ENCODE measurements around the gene DLG1.

The DLG1 gene

DNA sequence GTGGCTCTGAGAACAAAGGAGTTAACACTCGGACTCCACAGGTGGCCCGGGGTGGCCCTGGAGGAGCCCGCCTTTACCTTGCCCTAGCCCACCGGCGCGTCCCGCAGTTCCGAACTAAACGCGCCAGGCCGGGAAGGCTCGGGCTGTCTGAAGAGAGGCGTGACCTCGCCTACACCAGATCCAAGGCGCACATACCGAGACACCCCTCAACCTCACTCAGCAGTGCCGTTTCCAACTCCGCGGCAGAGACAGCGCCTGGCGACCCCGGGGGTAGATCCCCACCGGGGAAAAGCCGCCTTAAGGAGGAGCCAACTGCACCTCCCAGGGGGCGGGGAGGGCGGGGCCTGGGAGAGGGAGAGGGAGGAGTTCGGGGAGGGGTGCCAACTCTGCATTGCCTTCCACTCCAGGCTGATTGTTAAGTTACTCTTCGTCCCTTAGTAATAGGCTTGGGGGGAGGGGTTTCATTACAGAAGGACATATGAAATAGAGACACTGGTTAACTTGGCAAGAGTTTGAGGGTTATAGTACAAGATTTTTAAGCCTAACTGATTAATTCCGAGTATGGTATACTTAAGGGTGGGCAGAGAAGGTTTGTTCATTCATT lies at the start of gene DLG1:
TSS of gene DLG1 (minus strand) at position 272 of the 604 bp plus-strand sequence. CDS start 1,408 bp downstream, outside the sequence.
- DNase-seq (ENCODE audit: low read depth in 2 of 2, low spot score in 1 of 2), result peak; percentile 46 to 68

GRCh38 chr3:197348014-197348413 lies 49.6 kb upstream of the DLG1 start:
- DNase-seq (ENCODE audit: low read depth in 2 of 2, low spot score in 1 of 2), result no peak

DNA sequence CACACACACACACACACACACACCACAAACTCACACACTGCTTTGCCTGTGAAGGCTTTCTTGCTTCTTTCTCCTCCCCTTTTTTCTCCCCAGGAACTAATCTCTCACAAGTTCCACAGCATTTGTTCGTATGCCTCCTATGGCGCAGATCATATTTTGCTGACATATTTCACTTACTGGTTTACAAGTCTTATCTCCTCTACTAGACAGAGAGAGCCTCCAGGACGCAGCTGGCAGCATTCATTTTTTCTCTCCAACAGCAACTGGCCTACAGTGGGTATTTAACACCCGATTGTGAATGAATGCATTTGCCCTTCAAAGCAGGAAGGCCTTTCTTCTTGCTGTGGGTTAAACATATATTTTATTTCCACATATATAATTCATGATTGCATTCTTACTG lies 47.0 kb upstream of the DLG1 start:
- DNase-seq (ENCODE audit: low read depth in 2 of 2, low spot score in 1 of 2), result no peak

- no peak for DNase-seq (ENCODE audit: low read depth in 2 of 2, low spot score in 1 of 2)
Observed at GRCh38 chr3:197344582-197345318, 46.3 kb upstream of the DLG1 start.

DNA sequence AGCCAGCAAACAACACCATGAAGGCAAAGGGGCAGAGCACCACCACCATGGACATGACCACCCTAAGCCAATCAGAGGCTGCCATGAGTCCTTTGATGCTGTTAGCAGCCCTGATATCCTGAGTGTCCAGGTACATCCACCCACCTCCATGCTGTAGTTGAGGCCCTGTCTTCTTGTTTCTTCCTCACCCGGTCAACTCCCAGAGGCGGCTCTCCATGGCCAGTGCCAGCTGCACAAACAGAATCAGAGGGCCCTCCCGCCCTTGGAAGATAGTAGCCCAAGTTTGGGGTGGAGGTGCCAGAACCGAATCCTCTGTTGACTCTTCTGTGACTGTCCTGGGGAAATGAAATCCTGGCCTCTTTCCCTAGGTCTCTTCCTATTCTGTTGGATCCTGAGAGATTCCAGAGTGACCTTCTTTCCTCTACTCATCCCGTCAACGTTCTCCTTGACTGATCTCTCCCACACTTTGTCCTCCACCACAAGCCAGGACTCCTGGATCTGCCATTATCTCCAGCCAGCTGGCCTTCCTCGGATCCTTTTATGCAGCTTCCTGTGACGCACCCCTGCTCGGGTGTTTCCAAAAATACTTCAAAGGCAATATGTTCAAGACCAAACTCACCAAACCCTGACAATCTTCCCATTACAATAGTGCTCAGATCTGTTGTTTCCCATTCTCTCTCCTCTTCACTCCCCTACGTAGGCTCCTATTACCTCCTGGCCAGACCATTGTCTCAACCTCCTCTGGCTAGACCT lies 45.4 kb upstream of the DLG1 start:
- DNase-seq (ENCODE audit: low read depth in 2 of 2, low spot score in 1 of 2), result no peak

GRCh38 chr3:197343111-197343510 lies 44.7 kb upstream of the DLG1 start:
- DNase-seq (ENCODE audit: low read depth in 2 of 2, low spot score in 1 of 2), result no peak

DNA sequence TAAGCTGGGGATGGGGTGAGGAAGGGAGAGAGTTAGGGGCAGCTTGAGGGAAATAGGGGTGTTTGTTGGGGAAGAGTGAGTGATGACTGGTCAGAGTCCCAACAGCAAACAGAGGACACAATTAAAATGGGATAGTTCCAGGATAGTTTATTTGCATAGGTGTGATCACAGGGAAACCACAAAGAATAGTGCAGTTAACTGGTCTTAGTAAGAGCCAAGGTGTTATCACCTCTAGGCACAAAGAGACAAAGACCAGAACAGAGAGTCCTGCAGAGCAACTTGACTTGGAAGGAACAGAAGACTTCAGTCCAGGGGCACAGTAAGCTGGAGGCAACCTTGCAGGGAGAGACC lies 42.1 kb upstream of the DLG1 start:
- DNase-seq (ENCODE audit: low read depth in 2 of 2, low spot score in 1 of 2), result no peak

- DNase-seq (ENCODE audit: low read depth in 2 of 2, low spot score in 1 of 2), result no peak
Observed at GRCh38 chr3:197339841-197340520, 41.6 kb upstream of the DLG1 start.

DNA sequence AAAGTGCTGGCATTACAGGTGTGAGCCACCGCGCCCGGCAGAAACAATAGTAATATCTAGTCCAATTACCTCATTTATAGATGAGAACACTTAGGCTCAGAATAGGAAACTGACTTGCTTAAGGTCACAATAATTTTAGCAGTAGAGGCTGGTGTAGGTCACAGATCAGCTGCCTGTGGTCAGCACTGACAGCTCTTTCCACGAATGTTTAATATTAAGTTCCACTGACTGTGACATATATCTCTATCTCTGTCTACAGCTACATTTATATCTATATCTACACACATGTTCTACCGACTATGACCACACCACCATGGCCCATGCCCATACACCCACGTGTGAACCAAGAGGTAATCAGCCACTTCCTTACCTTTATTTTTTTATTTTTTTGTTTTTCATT lies 40.2 kb upstream of the DLG1 start:
- DNase-seq (ENCODE audit: low read depth in 2 of 2, low spot score in 1 of 2), result no peak

- no peak for DNase-seq (ENCODE audit: low read depth in 2 of 2, low spot score in 1 of 2)
Observed at GRCh38 chr3:197337656-197338055, 39.2 kb upstream of the DLG1 start.

DNA sequence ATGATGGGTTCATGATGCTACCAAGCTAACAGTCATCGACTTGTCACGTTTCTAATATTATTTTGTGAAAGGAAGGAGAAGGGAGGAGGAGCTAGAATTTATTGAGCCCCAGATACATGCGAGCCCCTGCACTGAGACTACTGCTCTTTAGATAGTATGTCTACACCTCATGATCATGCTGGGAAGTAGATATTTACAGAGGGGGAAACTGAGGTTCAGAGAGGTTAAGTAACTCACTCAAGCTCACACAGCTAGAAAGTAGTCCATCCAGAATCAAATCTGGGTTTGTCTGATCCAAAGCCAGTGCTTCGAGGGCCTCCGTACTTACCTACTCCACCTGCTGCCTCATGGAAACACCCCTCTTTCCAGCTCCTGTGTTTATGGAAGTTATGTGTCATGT lies 38.8 kb upstream of the DLG1 start:
- no peak for DNase-seq (ENCODE audit: low read depth in 2 of 2, low spot score in 1 of 2)

GRCh38 chr3:197336348-197336747 lies 37.9 kb upstream of the DLG1 start:
- no peak for DNase-seq (ENCODE audit: low read depth in 2 of 2, low spot score in 1 of 2)

GRCh38 chr3:197335428-197336132 lies 37.2 kb upstream of the DLG1 start:
- DNase-seq (ENCODE audit: low read depth in 2 of 2, low spot score in 1 of 2), result no peak

GRCh38 chr3:197333901-197334639 lies 35.7 kb upstream of the DLG1 start:
- no peak for DNase-seq (ENCODE audit: low read depth in 2 of 2, low spot score in 1 of 2)

DNA sequence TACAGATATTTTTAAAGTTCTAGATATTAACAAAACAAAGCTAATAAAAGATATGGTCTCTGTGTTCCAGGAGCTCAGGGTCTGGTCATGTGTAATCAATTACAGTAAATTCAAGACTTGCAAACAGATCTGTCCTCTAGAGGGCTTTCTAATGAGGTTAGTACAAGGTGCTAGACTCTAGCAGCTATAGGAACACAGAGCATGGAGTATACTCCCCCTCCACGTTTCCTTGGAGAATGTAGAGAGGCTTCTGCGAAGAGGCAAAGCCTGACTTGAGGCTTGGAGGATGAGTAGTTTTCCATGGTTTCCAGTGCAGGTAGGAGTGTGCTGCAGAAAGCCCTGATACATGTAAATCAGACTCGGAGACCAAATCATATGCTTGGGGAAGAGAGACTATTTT lies 32.7 kb upstream of the DLG1 start:
- no peak for DNase-seq (ENCODE audit: low read depth in 2 of 2, low spot score in 1 of 2)

GRCh38 chr3:197329382-197329781 lies 31.0 kb upstream of the DLG1 start:
- DNase-seq (ENCODE audit: low read depth in 2 of 2, low spot score in 1 of 2), result no peak

GRCh38 chr3:197328198-197328597 lies 29.8 kb upstream of the DLG1 start:
- no peak for DNase-seq (ENCODE audit: low read depth in 2 of 2, low spot score in 1 of 2)

- DNase-seq (ENCODE audit: low read depth in 2 of 2, low spot score in 1 of 2), result no peak
Observed at GRCh38 chr3:197327701-197328100, 29.3 kb upstream of the DLG1 start.

DNA sequence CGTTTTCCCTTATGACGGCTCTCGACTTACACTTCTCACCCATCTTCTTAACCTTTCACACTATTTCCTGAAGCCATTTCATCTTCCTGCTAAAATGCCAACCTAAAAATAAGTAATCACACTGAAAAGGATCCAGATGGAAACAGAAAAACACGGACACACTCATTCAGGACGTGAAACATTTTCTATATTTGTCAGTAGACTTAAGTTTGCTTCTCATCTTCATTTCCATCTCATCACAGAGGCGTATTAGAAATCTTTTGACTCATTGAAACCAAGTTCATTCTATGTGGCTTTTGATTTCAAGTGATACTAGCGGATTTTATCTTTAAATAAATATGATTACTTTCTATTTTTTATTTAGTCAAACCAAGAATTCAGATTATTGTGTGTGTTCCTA lies 27.4 kb upstream of the DLG1 start:
- DNase-seq (ENCODE audit: low read depth in 2 of 2, low spot score in 1 of 2), result no peak

DNA sequence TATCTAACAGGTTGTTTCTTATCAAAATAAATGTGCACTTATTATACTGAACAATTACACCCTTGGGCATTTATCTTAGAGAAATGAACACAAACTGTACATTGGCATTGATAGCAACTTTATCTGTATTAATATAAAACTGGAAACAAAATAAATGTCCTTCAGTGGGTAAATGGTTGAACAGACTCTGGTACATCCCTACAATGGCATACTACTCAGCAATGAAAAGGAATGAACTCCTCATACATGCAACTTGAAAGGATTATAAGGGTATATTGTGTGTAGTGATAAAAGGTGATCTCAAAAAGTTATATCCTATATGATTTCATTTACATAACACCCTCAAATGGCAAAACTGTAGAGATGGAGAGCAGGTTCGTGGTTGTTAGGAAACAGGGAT lies 23.7 kb upstream of the DLG1 start:
- DNase-seq (ENCODE audit: low read depth in 2 of 2, low spot score in 1 of 2), result no peak
